Liver (tissue), 9 donors: Measurements from ENCODE around the gene TRPM2. TPM values are rescaled to one million over a fixed set of nuclear protein-coding genes. Genes with fewer than 3 reads are reported as not detected.

ENCODE experiments used
- DNase-seq: peaks from one replicate; pipeline ENCODE4 v3.0.0-alpha.2; 2017; ENCODE audit warnings: low spot score
- H3K27ac ChIP-seq, 2 donors: one replicate each; pipeline ENCODE4 v1.7.0; 2013; ENCODE audit warnings: inconsistent platforms in 2 of 2, low read length in 2 of 2, control low read depth in 1 of 2, low read depth in 1 of 2, mild to moderate bottlenecking in 1 of 2
- H3K27me3 ChIP-seq, 4 donors: one replicate each; pipeline versions ENCODE4 v1.6.1 to v1.7.0; 2013; ENCODE audit warnings: low read length in 3 of 4, inconsistent platforms in 1 of 4, mild to moderate bottlenecking in 1 of 4, moderate library complexity in 1 of 4; ENCODE audit not compliant: control insufficient read depth in 4 of 4, insufficient read depth in 4 of 4
- H3K36me3 ChIP-seq, 4 donors: one replicate each; pipeline versions ENCODE4 v1.6.1 to v1.7.0; 2013; ENCODE audit warnings: low read length in 3 of 4, mild to moderate bottlenecking in 3 of 4, low read depth in 1 of 4, moderate library complexity in 1 of 4; ENCODE audit not compliant: control insufficient read depth in 4 of 4, insufficient read depth in 3 of 4
- H3K4me1 ChIP-seq, 4 donors: one replicate each; pipeline versions ENCODE4 v1.6.1 to v1.7.0; 2013; ENCODE audit warnings: low read length in 3 of 4, mild to moderate bottlenecking in 3 of 4, moderate library complexity in 1 of 4; ENCODE audit not compliant: control insufficient read depth in 4 of 4, insufficient read depth in 4 of 4
- H3K4me3 ChIP-seq, 3 donors: one replicate each; pipeline versions ENCODE4 v1.6.1 to v1.7.0; 2013; ENCODE audit warnings: low read length in 3 of 3, control low read depth in 1 of 3, low read depth in 1 of 3, mild to moderate bottlenecking in 1 of 3
- H3K9ac ChIP-seq, 2 donors: one replicate each; pipeline ENCODE4 v1.7.0; 2013; ENCODE audit warnings: low read length in 2 of 2, mild to moderate bottlenecking in 2 of 2, moderate library complexity in 2 of 2, control low read depth in 1 of 2, low read depth in 1 of 2
- H3K9me3 ChIP-seq, 4 donors: one replicate each; pipeline versions ENCODE4 v1.6.1 to v1.7.0; 2013; ENCODE audit warnings: low read length in 3 of 4; ENCODE audit not compliant: control insufficient read depth in 4 of 4
- FOXA1 ChIP-seq: IDR thresholded peaks from 2 replicates; pipeline ENCODE4 v1.6.1; 2016; ENCODE audit warnings: antibody characterized with exemption
- FOXA2 ChIP-seq: IDR thresholded peaks from 2 replicates; pipeline ENCODE4 v1.6.1; 2016; ENCODE audit warnings: antibody characterized with exemption
- GABPA ChIP-seq, 2 donors: IDR thresholded peaks in 1 of 2; conservative IDR thresholded peaks in 1 of 2; 2 replicates each; pipeline ENCODE4 v1.6.1; 2016; ENCODE audit warnings: antibody characterized with exemption in 2 of 2, mild to moderate bottlenecking in 1 of 2, moderate library complexity in 1 of 2
- HNF4A ChIP-seq, 2 donors: conservative IDR thresholded peaks; 2 replicates each; pipeline ENCODE4 v1.6.1; 2016; ENCODE audit warnings: antibody characterized with exemption in 2 of 2, mild to moderate bottlenecking in 2 of 2
- HNF4G ChIP-seq: IDR thresholded peaks from 2 replicates; pipeline ENCODE4 v1.6.1; 2016; ENCODE audit warnings: antibody characterized with exemption
- JUND ChIP-seq, 2 donors: IDR thresholded peaks; 2 replicates each; pipeline ENCODE4 v1.6.1; 2016; ENCODE audit warnings: antibody characterized with exemption in 2 of 2
- NR2F2 ChIP-seq: IDR thresholded peaks from 2 replicates; pipeline ENCODE4 v1.6.1; 2016; ENCODE audit warnings: antibody characterized with exemption
- RAD21 ChIP-seq, 2 donors: IDR thresholded peaks; 2 replicates each; pipeline ENCODE4 v1.6.1; 2016; ENCODE audit warnings: antibody characterized with exemption in 2 of 2, mild to moderate bottlenecking in 2 of 2
- RXRA ChIP-seq, 2 donors: IDR thresholded peaks; 2 replicates each; pipeline ENCODE4 v1.6.1; 2017 to 2018; ENCODE audit warnings: antibody characterized with exemption in 2 of 2, mild to moderate bottlenecking in 1 of 2
- SP1 ChIP-seq: IDR thresholded peaks from 2 replicates; pipeline ENCODE4 v1.6.1; 2018; ENCODE audit warnings: antibody characterized with exemption, mild to moderate bottlenecking
- TAF1 ChIP-seq: conservative IDR thresholded peaks from 2 replicates; pipeline ENCODE4 v1.6.1; 2016; ENCODE audit warnings: antibody characterized with exemption, mild to moderate bottlenecking
- WGBS: extraction: QIAGEN DNeasy Blood & Tissue Kit; methylation state at CpG from one replicate; pipeline ENCODE4 v1.1.7; 2013; 5-methylcytosine and 5-hydroxymethylcytosine counted together
- polyA plus RNA-seq, 2 donors: library from polyadenylated mRNA; stranded (reverse) in 1 of 2; unstranded in 1 of 2; fragments of 200-250 nt in 1 of 2; fragments of >200 nt in 1 of 2; fragmentation: Nextera tagmentation in 1 of 2; extraction: Ambion mirVana in 1 of 2; gene quantifications; one replicate each; pipeline versions ENCODE4 v1.2.1 to v1.2.3, GENCODE V29; 2013 to 2015
- total RNA-seq, 2 donors: library from RNA; depleted of rRNA; stranded (reverse); fragments of >200 nt; gene quantifications; one replicate each; pipeline ENCODE4 v1.2.3, GENCODE V29; 2014
- TF ChIP-seq, protein P1 (sequence below): fragments of 150-350 bp; IDR thresholded peaks from 2 replicates; pipeline ENCODE4 v1.5.1; 2017; ENCODE audit warnings: improper control_type of control experiment, low read depth, low read length; ENCODE audit not compliant: missing input control
- TF ChIP-seq, protein P2 (sequence below): IDR thresholded peaks from 2 replicates; pipeline ENCODE4 v1.6.1; 2016; ENCODE audit warnings: antibody characterized with exemption, mild to moderate bottlenecking
- donor health status: healthy.
- donor health status: healthy.
- donor health status: healthy.
- donor health status: healthy.
- donor health status: healthy.

TRPM2 gene
- total and polyA plus RNA-seq, 4 donors = 0.43 to 1.3 (median 0.63) TPM

DNA sequence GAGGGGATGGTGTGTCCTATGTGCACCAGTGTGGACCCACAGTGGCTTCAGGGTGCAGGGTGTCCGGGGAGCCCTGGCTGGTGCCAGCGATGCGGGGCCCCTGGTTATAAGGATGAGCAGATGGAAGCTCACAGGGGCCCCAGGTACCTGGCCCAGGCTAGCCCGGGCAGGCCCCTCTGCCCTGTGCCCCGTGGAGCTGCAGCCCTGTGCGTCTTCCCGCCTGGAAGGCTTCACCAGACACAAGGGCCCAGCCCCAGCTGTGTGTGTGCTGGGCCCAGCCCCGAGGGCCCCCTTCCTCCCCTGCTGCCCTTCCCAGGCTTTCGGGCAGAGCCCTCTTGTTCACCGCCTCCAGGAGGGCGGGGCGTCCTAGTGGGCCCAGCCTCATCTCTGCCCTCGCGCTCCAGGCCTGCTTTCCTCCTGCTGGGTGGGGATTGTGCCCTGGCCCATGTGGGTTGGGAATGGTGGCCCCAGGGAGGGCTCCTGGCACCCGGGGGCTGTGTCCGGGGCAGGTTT lies 37.7 kb upstream of the TRPM2 start:
- no peak overlapping the region for H3K27ac ChIP-seq
- no peak overlapping the region for H3K9ac ChIP-seq
- no peaks in the 10 kb centered on the region for H3K27me3 ChIP-seq
- H3K36me3 ChIP-seq = peaks cover 12 to 72% (median 21%) of the 10 kb centered on the region in 4 donors
- H3K9me3 ChIP-seq = no peaks in the 10 kb centered on the region
- no peaks in the 10 kb centered on the region for H3K4me1 ChIP-seq
- no peak for TF ChIP-seq TAF1
- TF ChIP-seq GABPA (IDR thresholded peaks at IDR 0.05 in 1 of 2, conservative IDR thresholded peaks at IDR 0.05 in 1 of 2) = no peak
- no peak for TF ChIP-seq HNF4G
- no peak for TF ChIP-seq FOXA2
- DNase-seq = no peak
- H3K4me3 ChIP-seq = no peak overlapping the region
- 93% methylated on average over 16 of the region's 16 CpGs for WGBS

DNA sequence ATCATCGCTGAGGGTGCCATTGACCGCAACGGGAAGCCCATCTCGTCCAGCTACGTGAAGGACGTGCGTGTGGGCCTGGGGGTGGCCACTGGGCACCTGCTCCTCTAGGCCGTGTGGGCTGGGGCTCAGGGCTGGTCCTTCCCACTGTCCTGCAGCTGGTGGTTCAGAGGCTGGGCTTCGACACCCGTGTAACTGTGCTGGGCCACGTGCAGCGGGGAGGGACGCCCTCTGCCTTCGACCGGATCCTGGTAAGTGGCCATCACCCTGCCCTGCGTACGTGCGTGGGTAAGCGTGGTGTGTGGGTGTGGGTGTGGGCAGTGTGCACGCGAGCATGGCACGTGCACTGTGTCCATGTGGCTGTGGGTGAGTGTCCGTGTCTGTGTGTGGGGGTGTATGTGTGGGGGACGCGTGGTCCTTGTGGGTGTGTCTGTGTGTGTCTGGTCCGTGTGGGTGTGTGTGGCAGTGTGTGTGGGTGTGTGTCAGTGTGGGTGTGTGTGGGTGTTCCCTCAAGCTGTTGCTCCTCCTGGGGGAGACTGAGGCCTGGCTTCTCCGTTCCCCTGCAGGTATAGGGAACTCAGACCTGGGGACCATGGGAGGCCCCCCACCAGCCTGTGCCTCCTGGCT lies 37.0 kb upstream of the TRPM2 start:
- TF ChIP-seq JUND (IDR thresholded peaks at IDR 0.05) (no peak), HNF4A (conservative IDR thresholded peaks at IDR 0.05) (no peak), RXRA (IDR thresholded peaks at IDR 0.05) (no peak), RAD21 (IDR thresholded peaks at IDR 0.05) (no peak), FOXA1 (no peak), SP1 (no peak), NR2F2 (no peak)
- TF ChIP-seq, protein P1, sequence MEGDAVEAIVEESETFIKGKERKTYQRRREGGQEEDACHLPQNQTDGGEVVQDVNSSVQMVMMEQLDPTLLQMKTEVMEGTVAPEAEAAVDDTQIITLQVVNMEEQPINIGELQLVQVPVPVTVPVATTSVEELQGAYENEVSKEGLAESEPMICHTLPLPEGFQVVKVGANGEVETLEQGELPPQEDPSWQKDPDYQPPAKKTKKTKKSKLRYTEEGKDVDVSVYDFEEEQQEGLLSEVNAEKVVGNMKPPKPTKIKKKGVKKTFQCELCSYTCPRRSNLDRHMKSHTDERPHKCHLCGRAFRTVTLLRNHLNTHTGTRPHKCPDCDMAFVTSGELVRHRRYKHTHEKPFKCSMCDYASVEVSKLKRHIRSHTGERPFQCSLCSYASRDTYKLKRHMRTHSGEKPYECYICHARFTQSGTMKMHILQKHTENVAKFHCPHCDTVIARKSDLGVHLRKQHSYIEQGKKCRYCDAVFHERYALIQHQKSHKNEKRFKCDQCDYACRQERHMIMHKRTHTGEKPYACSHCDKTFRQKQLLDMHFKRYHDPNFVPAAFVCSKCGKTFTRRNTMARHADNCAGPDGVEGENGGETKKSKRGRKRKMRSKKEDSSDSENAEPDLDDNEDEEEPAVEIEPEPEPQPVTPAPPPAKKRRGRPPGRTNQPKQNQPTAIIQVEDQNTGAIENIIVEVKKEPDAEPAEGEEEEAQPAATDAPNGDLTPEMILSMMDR = no peak
- TF ChIP-seq, protein P2, sequence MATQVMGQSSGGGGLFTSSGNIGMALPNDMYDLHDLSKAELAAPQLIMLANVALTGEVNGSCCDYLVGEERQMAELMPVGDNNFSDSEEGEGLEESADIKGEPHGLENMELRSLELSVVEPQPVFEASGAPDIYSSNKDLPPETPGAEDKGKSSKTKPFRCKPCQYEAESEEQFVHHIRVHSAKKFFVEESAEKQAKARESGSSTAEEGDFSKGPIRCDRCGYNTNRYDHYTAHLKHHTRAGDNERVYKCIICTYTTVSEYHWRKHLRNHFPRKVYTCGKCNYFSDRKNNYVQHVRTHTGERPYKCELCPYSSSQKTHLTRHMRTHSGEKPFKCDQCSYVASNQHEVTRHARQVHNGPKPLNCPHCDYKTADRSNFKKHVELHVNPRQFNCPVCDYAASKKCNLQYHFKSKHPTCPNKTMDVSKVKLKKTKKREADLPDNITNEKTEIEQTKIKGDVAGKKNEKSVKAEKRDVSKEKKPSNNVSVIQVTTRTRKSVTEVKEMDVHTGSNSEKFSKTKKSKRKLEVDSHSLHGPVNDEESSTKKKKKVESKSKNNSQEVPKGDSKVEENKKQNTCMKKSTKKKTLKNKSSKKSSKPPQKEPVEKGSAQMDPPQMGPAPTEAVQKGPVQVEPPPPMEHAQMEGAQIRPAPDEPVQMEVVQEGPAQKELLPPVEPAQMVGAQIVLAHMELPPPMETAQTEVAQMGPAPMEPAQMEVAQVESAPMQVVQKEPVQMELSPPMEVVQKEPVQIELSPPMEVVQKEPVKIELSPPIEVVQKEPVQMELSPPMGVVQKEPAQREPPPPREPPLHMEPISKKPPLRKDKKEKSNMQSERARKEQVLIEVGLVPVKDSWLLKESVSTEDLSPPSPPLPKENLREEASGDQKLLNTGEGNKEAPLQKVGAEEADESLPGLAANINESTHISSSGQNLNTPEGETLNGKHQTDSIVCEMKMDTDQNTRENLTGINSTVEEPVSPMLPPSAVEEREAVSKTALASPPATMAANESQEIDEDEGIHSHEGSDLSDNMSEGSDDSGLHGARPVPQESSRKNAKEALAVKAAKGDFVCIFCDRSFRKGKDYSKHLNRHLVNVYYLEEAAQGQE = no peak
- 95% methylated on average over 27 of the region's 27 CpGs for WGBS

More for the DNA sequence above, 37.0 kb upstream of the TRPM2 start:
- no peaks in the 10 kb centered on the region for H3K4me1 ChIP-seq
- H3K9ac ChIP-seq = no peak overlapping the region
- H3K27me3 ChIP-seq = no peaks in the 10 kb centered on the region
- no peak overlapping the region for H3K27ac ChIP-seq
- peaks cover 6 to 70% (median 20%) of the 10 kb centered on the region in 4 donors for H3K36me3 ChIP-seq
- no peaks in the 10 kb centered on the region for H3K9me3 ChIP-seq
- H3K4me3 ChIP-seq = no peak overlapping the region
- DNase-seq = no peak
